ENCODE measurements around the gene HOPX. TPM values are rescaled to one million over a fixed set of nuclear protein-coding genes. Genes with fewer than 3 reads are reported as not detected.
A peak's percentile ranks its signal among the peaks of the same experiment; 100 is the strongest.
"Not testable (repeated sequence)": the region's sequence is repeated elsewhere in the genome, so short reads cannot be mapped to it uniquely, and the experiment has no call there.

HOPX gene
- total RNA-seq, 1 experiment from 2014 or later: not detected

GRCh38 chr4:56668267-56668666 lies 12.8 kb downstream of the HOPX start:
- Histone ChIP-seq H3K4me1 (ENCODE audit: insufficient read depth, low read length) (peaks cover under 1% of the 10 kb centered on the region; the same call in 1 of the 2 replicates), H3K14ac (ENCODE audit: insufficient read depth, low read length) (no peak overlapping the region), H2AK5ac (ENCODE audit: insufficient read length, low read length) (no peak overlapping the region), H3K27me3 (ENCODE audit: insufficient read depth, low read length) (no peaks in the 10 kb centered on the region), H4K8ac (replicated peaks; ENCODE audit: insufficient read length, low read depth, low read length) (no peak overlapping the region), H2BK5ac (ENCODE audit: insufficient read length, low read length) (no peak overlapping the region), H3K79me1 (ENCODE audit: insufficient read depth, low read depth, low read length, poor library complexity, severe bottlenecking) (no peaks in the 10 kb centered on the region), H2BK12ac (ENCODE audit: insufficient read length, low read depth, low read length) (no peak overlapping the region), H3K9me3 (ENCODE audit: control insufficient read depth, low read depth, low read length) (no peaks in the 10 kb centered on the region), H3T11ph (ENCODE audit: low read length) (no peak overlapping the region), H2BK15ac (ENCODE audit: low read depth, low read length) (no peak overlapping the region), H4K5ac (ENCODE audit: insufficient read length, low read depth, low read length) (no peak overlapping the region), H4K20me1 (ENCODE audit: control insufficient read depth, insufficient read depth, insufficient read length) (no peaks in the 10 kb centered on the region), H3K4me2 (ENCODE audit: insufficient read depth, insufficient read length, low read length) (no peak overlapping the region), H3K4ac (ENCODE audit: low read depth, low read length) (no peak overlapping the region), H4K91ac (ENCODE audit: insufficient read length, low read depth, low read length) (no peak overlapping the region), H3K23ac (ENCODE audit: insufficient read length, low read depth, low read length) (no peak overlapping the region), H3K27ac (ENCODE audit: insufficient read length, low read depth, low read length) (no peak overlapping the region), H3K9ac (ENCODE audit: extremely low read depth, insufficient read length, low read length) (no peak overlapping the region), H3K18ac (ENCODE audit: insufficient read length, low read depth, low read length) (no peak overlapping the region), H2BK120ac (ENCODE audit: low read depth, low read length, poor library complexity, severe bottlenecking) (no peak overlapping the region), H2AFZ (ENCODE audit: low read length) (no peak overlapping the region), H3K23me2 (ENCODE audit: insufficient read length, low read depth, low read length, poor library complexity, severe bottlenecking) (no peaks in the 10 kb centered on the region), H3K56ac (ENCODE audit: insufficient read length, low read depth, low read length) (no peak overlapping the region), H3K79me2 (ENCODE audit: insufficient read depth, low read length) (no peaks in the 10 kb centered on the region), H2BK20ac (ENCODE audit: low read depth, low read length, poor library complexity, severe bottlenecking) (no peak overlapping the region)
- H3K36me3 Mint-ChIP-seq (ENCODE audit: insufficient read depth in 1 of 3, low read depth in 3 of 3): no peaks in the 10 kb centered on the region
- no peak overlapping the region for H3K4me3 Mint-ChIP-seq
- peak; percentile 85 for TF ChIP-seq CTCF (conservative IDR thresholded peaks at IDR 0.05)
- peaks cover 5 to 6% of the 10 kb centered on the region in 2 experiments for H3K4me1 Mint-ChIP-seq
- H3K27me3 Mint-ChIP-seq (ENCODE audit: low read depth): peaks cover 50% of the 10 kb centered on the region
- WGBS (ENCODE audit: extremely low coverage, insufficient read length, low lambda C conversion rate): 100% methylated on average over 1 of the region's 4 CpGs
- H3K27ac Mint-ChIP-seq: no peak overlapping the region
- no peaks in the 10 kb centered on the region for H3K9me3 Mint-ChIP-seq
- DNase-seq: no peak

DNA sequence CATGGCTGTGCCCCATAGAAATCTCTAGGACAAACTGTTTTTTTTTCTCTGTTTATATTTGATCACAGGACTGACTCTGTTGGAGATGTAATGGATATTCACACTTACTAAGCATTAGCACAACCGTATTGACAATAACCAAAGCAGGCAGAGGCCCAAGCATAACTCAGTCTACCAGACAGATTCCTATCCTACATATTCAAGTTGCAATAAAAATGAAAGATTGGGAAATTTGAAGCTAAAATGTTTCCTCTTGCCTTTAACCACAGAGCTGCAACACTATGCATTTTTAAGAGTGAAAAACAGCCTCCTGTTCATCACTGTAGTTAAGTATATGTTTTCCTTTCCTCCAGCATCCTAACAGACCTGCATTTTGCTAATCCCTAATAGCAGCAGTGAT lies 13.7 kb downstream of the HOPX start:
- DNase-seq; H3K23ac ChIP-seq (ENCODE audit: insufficient read length, low read depth, low read length); H4K8ac ChIP-seq (replicated peaks; ENCODE audit: insufficient read length, low read depth, low read length); H3T11ph ChIP-seq (ENCODE audit: low read length); H3K79me1 ChIP-seq (ENCODE audit: insufficient read depth, low read depth, low read length, poor library complexity, severe bottlenecking); H2AK5ac ChIP-seq (ENCODE audit: insufficient read length, low read length); H2BK15ac ChIP-seq (ENCODE audit: low read depth, low read length); H2BK20ac ChIP-seq (ENCODE audit: low read depth, low read length, poor library complexity, severe bottlenecking); H3K27ac ChIP-seq (ENCODE audit: insufficient read length, low read depth, low read length); H3K56ac ChIP-seq (ENCODE audit: insufficient read length, low read depth, low read length); H3K9ac ChIP-seq (ENCODE audit: extremely low read depth, insufficient read length, low read length); H3K14ac ChIP-seq (ENCODE audit: insufficient read depth, low read length); H3K27ac Mint-ChIP-seq; H2BK120ac ChIP-seq (ENCODE audit: low read depth, low read length, poor library complexity, severe bottlenecking); H3K4me2 ChIP-seq (ENCODE audit: insufficient read depth, insufficient read length, low read length); H4K91ac ChIP-seq (ENCODE audit: insufficient read length, low read depth, low read length); H4K20me1 ChIP-seq (ENCODE audit: control insufficient read depth, insufficient read depth, insufficient read length); H3K27me3 ChIP-seq (ENCODE audit: insufficient read depth, low read length); H4K5ac ChIP-seq (ENCODE audit: insufficient read length, low read depth, low read length); H3K4ac ChIP-seq (ENCODE audit: low read depth, low read length); H3K18ac ChIP-seq (ENCODE audit: insufficient read length, low read depth, low read length); H2AFZ ChIP-seq (ENCODE audit: low read length); H3K4me3 Mint-ChIP-seq; H3K9me3 ChIP-seq (ENCODE audit: control insufficient read depth, low read depth, low read length); H3K79me2 ChIP-seq (ENCODE audit: insufficient read depth, low read length); H2BK5ac ChIP-seq (ENCODE audit: insufficient read length, low read length); H3K9me3 Mint-ChIP-seq; H3K23me2 ChIP-seq (ENCODE audit: insufficient read length, low read depth, low read length, poor library complexity, severe bottlenecking); H2BK12ac ChIP-seq (ENCODE audit: insufficient read length, low read depth, low read length); H3K36me3 Mint-ChIP-seq (ENCODE audit: insufficient read depth in 1 of 3, low read depth in 3 of 3); H3K4me1 ChIP-seq (ENCODE audit: insufficient read depth, low read length): not testable (repeated sequence)
- no CpG with 5 or more reads among the region's 1 CpG for WGBS (ENCODE audit: extremely low coverage, insufficient read length, low lambda C conversion rate)
- Mint-ChIP-seq H3K4me1 (peaks cover 13 to 14% of the 10 kb centered on the region in 2 experiments), H3K27me3 (ENCODE audit: low read depth) (peaks cover 59% of the 10 kb centered on the region)
